ENCODE results near the gene NUP133. TPM values are rescaled to one million over a fixed set of nuclear protein-coding genes. Genes with fewer than 3 reads are reported as not detected.

The NUP133 gene
- total RNA-seq, 1 experiment from 2014 or later, result 67.8 TPM

DNA sequence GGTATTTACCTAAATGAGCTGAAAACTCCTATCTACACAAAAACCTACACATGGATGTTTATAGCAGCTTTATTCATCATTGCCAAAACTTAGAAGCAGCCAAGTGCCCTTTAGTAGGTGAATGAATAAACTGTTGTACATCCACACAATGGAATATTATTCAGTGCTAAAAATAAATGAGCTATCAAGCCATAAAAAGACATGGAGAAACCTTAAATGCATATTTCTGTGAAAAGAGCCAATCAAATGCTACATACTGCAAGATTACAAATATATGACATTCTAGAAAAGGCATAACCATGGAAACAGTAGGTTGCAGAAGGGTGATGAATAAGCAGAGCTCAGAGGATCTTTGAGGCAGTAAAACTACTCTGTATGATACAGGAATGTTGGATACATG lies 27.1 kb upstream of the NUP133 start:
- Mint-ChIP-seq H3K27ac (no peak overlapping the region), H3K4me1 (no peaks in the 10 kb centered on the region), H3K4me3 (no peak overlapping the region), H3K36me3 (peaks cover 40% of the 10 kb centered on the region), H3K9me3 (no peaks in the 10 kb centered on the region; the same call in 1 of the 2 replicates), H3K27me3 (ENCODE audit: low read depth) (no peaks in the 10 kb centered on the region)
- no peak for ATAC-seq
- POLR2A ChIA-PET, result interaction anchor here (0.6 kb wide), 1 partner anchor 749 kb away, joined by 5 read pairs; no protein-coding TSS in a partner anchor
- no peak for TF ChIP-seq RORB (CRISPR knock-in tag; IDR thresholded peaks at IDR 0.05)
- TF ChIP-seq JAZF1 (CRISPR knock-in tag; IDR thresholded peaks at IDR 0.05), result no peak
- TF ChIP-seq, protein P1, sequence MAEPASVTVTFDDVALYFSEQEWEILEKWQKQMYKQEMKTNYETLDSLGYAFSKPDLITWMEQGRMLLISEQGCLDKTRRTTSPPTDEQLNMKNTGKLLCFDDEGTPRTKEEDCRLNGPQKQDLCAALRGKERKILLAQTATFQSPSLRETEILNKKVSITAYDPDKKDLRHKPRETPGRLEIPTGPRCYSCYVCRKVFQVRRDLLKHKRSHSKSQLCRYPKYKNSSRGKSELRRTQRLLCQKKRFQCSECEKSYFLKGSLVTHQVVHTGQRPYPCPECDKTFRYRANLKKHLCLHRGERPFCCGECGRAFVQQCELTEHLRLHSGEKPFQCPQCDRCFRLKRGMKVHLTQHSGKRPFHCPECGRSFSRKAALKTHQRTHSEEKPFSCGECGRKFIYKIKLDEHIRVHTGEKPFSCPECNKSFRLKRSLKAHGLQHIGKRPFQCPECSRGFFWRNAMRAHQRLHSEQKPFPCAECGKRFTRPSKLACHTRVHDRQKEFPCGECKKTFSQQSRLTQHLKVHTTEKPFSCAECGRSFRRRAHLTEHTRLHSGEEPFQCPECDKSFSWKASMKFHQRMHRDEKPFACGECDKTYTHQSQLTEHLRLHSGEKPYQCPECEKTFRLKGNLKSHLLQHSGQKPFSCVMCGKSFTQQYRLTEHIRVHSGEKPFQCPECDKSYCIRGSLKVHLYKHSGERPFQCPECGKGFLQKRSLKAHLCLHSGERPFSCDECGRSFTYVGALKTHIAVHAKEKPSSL (CRISPR knock-in tag; conservative IDR thresholded peaks at IDR 0.05), result no peak
- TF ChIP-seq, protein P2, sequence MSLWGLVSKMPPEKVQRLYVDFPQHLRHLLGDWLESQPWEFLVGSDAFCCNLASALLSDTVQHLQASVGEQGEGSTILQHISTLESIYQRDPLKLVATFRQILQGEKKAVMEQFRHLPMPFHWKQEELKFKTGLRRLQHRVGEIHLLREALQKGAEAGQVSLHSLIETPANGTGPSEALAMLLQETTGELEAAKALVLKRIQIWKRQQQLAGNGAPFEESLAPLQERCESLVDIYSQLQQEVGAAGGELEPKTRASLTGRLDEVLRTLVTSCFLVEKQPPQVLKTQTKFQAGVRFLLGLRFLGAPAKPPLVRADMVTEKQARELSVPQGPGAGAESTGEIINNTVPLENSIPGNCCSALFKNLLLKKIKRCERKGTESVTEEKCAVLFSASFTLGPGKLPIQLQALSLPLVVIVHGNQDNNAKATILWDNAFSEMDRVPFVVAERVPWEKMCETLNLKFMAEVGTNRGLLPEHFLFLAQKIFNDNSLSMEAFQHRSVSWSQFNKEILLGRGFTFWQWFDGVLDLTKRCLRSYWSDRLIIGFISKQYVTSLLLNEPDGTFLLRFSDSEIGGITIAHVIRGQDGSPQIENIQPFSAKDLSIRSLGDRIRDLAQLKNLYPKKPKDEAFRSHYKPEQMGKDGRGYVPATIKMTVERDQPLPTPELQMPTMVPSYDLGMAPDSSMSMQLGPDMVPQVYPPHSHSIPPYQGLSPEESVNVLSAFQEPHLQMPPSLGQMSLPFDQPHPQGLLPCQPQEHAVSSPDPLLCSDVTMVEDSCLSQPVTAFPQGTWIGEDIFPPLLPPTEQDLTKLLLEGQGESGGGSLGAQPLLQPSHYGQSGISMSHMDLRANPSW (CRISPR knock-in tag; conservative IDR thresholded peaks at IDR 0.05; ENCODE audit: low read depth), result no peak
- TF ChIP-seq, protein P3, sequence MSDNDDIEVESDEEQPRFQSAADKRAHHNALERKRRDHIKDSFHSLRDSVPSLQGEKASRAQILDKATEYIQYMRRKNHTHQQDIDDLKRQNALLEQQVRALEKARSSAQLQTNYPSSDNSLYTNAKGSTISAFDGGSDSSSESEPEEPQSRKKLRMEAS (CRISPR knock-in tag; IDR thresholded peaks at IDR 0.05), result no peak
- TF ChIP-seq CREB1 (CRISPR knock-in tag; IDR thresholded peaks at IDR 0.05), result no peak
- TF ChIP-seq, protein P4, sequence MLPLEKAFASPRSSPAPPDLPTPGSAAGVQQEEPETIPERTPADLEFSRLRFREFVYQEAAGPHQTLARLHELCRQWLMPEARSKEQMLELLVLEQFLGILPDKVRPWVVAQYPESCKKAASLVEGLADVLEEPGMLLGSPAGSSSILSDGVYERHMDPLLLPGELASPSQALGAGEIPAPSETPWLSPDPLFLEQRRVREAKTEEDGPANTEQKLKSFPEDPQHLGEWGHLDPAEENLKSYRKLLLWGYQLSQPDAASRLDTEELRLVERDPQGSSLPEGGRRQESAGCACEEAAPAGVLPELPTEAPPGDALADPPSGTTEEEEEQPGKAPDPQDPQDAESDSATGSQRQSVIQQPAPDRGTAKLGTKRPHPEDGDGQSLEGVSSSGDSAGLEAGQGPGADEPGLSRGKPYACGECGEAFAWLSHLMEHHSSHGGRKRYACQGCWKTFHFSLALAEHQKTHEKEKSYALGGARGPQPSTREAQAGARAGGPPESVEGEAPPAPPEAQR (CRISPR knock-in tag; IDR thresholded peaks at IDR 0.05), result no peak
- TF ChIP-seq, protein P5, sequence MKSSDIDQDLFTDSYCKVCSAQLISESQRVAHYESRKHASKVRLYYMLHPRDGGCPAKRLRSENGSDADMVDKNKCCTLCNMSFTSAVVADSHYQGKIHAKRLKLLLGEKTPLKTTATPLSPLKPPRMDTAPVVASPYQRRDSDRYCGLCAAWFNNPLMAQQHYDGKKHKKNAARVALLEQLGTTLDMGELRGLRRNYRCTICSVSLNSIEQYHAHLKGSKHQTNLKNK (CRISPR knock-in tag; IDR thresholded peaks at IDR 0.05), result no peak
- CTCF ChIA-PET, result interaction anchor here (1.5 to 1.6 kb wide), 2 partner anchors 21 to 24 kb away, joined by 4 to 5 read pairs; partner anchors contain the start of gene ABCB10
- DNase-seq (ENCODE audit: low spot score), result no peak

DNA sequence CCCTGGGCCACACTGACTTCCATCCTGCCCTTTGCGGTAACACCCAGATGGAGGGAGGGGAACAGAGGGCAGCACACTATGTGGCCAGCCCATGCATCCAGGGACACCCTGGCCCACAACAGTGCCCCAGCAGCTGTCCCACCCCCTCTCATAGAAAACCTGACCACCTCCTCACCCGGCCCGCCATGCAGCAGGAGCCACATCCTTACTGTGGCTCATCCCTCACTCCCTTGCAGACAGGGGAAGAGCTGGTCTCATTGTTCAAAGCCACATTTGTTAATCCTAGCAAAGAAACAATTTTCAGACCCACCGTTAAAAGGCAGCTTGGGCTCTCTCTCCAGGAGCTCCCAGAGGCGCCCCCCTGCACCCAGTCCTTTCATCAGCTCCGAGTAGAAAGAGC lies 23.2 kb upstream of the NUP133 start:
- ChIA-PET POLR2A (no interaction called here), CTCF (interaction anchor here (0.6 to 1.2 kb wide), 2 partner anchors 27 to 50 kb away, joined by 3 read pairs; partner anchors contain the start of gene ABCB10)
- ATAC-seq (no peak), DNase-seq (ENCODE audit: low spot score) (no peak)
- H3K36me3 Mint-ChIP-seq, result peaks cover 34% of the 10 kb centered on the region
- TF ChIP-seq ELF4 (CRISPR knock-in tag; IDR thresholded peaks at IDR 0.05; ENCODE audit: low read depth), result no peak
- H3K9me3 Mint-ChIP-seq, result no peaks in the 10 kb centered on the region; the same call in 1 of the 2 replicates
- no peak overlapping the region for H3K27ac Mint-ChIP-seq
- H3K27me3 Mint-ChIP-seq (ENCODE audit: low read depth), result no peaks in the 10 kb centered on the region
- no peaks in the 10 kb centered on the region for H3K4me1 Mint-ChIP-seq
- no peak overlapping the region for H3K4me3 Mint-ChIP-seq

DNA sequence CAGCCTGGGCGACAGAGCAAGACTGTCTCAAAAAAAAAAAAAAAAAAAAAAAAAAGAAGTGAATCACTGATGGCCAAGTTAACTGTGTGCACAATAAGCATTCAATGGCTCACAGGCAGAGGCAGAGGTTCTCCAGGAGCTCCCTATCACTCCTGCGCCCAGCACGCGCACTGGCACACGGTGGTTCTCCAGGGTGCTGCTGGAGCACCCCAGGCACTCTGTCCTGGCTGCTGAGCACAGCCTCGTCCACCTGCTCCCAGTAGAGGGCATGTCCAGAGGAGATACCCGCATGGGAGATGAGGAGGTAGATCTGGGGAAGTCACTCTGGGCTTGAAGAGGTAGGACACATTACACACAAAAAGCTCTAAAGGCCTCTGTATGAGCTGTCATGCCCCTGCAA lies 21.5 kb upstream of the NUP133 start:
- ChIA-PET CTCF (interaction anchor here (0.8 to 1.1 kb wide), 2 partner anchors 15 to 102 kb away, joined by 3 to 4 read pairs; no protein-coding TSS in a partner anchor), POLR2A (no interaction called here)
- Mint-ChIP-seq H3K4me1 (no peaks in the 10 kb centered on the region), H3K9me3 (no peaks in the 10 kb centered on the region; the same call in 1 of the 2 replicates), H3K36me3 (peaks cover 39% of the 10 kb centered on the region), H3K4me3 (no peak overlapping the region), H3K27me3 (ENCODE audit: low read depth) (no peaks in the 10 kb centered on the region), H3K27ac (no peak overlapping the region)
- ATAC-seq, result no peak
- DNase-seq (ENCODE audit: low spot score), result no peak
- TF ChIP-seq KAT7 (CRISPR knock-in tag; IDR thresholded peaks at IDR 0.05; ENCODE audit: borderline replicate concordance) (no peak), SP1 (CRISPR knock-in tag; conservative IDR thresholded peaks at IDR 0.05) (no peak), GRHL2 (CRISPR knock-in tag; IDR thresholded peaks at IDR 0.05; ENCODE audit: insufficient replicate concordance, severe bottlenecking) (no peak)
